BE2C (cell line): ENCODE results near the gene KCNK15.
A peak's percentile ranks its signal among the peaks of the same experiment; 100 is the strongest.

Experiments
- DNase-seq: peaks from one replicate; pipeline ENCODE4 v3.0.0-alpha.2; 2020
- H3K27me3 ChIP-seq: fragments of 250-450 bp; sonication (Bioruptor Pico); 2 replicates; pipeline ENCODE4 v1.5.1; 2020; ENCODE audit warnings: mild to moderate bottlenecking
- H3K36me3 ChIP-seq: fragments of 250-450 bp; sonication (Bioruptor Pico); 2 replicates; pipeline ENCODE4 v1.5.1; 2020; ENCODE audit warnings: mild to moderate bottlenecking
- H3K4me1 ChIP-seq: fragments of 250-450 bp; sonication (Bioruptor Pico); 2 replicates; pipeline ENCODE4 v1.5.1; 2020
- H3K4me3 ChIP-seq: 2 replicates; pipeline ENCODE4 v1.5.1; 2011; ENCODE audit warnings: low read depth, low read length
- H3K9me3 ChIP-seq: fragments of 250-450 bp; sonication (Bioruptor Pico); 2 replicates; pipeline ENCODE4 v1.5.1; 2020
- CTCF ChIP-seq: IDR thresholded peaks from 2 replicates; pipeline ENCODE4 v1.5.1; 2012; ENCODE audit warnings: mild to moderate bottlenecking, low read depth, low read length

The KCNK15 gene

GRCh38 chr20:44769481-44769863 lies 23.8 kb downstream of the KCNK15 start:
- no peak for TF ChIP-seq CTCF
- Histone ChIP-seq H3K4me1 (no peaks in the 10 kb centered on the region; the same call in 1 of the 2 replicates), H3K9me3 (no peaks in the 10 kb centered on the region), H3K36me3 (no peaks in the 10 kb centered on the region), H3K27me3 (no peaks in the 10 kb centered on the region), H3K4me3 (no peak overlapping the region)
- DNase-seq, result no peak

GRCh38 chr20:44770484-44771171 lies 25.0 kb downstream of the KCNK15 start:
- Histone ChIP-seq H3K4me3 (no peak overlapping the region), H3K36me3 (no peaks in the 10 kb centered on the region), H3K9me3 (no peaks in the 10 kb centered on the region), H3K27me3 (no peaks in the 10 kb centered on the region), H3K4me1 (no peaks in the 10 kb centered on the region; the same call in 1 of the 2 replicates)
- peak; percentile 51 for DNase-seq
- TF ChIP-seq CTCF, result no peak

- TF ChIP-seq CTCF, result no peak
- Histone ChIP-seq H3K9me3 (no peaks in the 10 kb centered on the region), H3K27me3 (no peaks in the 10 kb centered on the region), H3K4me1 (no peaks in the 10 kb centered on the region; the same call in 1 of the 2 replicates), H3K36me3 (no peaks in the 10 kb centered on the region), H3K4me3 (no peak overlapping the region)
- no peak for DNase-seq
Measured at GRCh38 chr20:44771172-44771535, 25.5 kb downstream of the KCNK15 start.

GRCh38 chr20:44772636-44773035 lies 27.0 kb downstream of the KCNK15 start:
- no peak for TF ChIP-seq CTCF
- no peak for DNase-seq
- no peak overlapping the region for H3K4me3 ChIP-seq
- H3K9me3 ChIP-seq, result no peaks in the 10 kb centered on the region
- H3K27me3 ChIP-seq, result no peaks in the 10 kb centered on the region
- no peaks in the 10 kb centered on the region; the same call in 1 of the 2 replicates for H3K4me1 ChIP-seq
- H3K36me3 ChIP-seq, result no peaks in the 10 kb centered on the region

GRCh38 chr20:44773070-44773829 lies 27.6 kb downstream of the KCNK15 start:
- no peak for DNase-seq
- Histone ChIP-seq H3K36me3 (no peaks in the 10 kb centered on the region), H3K27me3 (no peaks in the 10 kb centered on the region), H3K4me3 (no peak overlapping the region), H3K4me1 (no peaks in the 10 kb centered on the region; the same call in 1 of the 2 replicates), H3K9me3 (no peaks in the 10 kb centered on the region)
- TF ChIP-seq CTCF, result no peak

- no peaks in the 10 kb centered on the region for H3K9me3 ChIP-seq
- TF ChIP-seq CTCF, result no peak
- no peaks in the 10 kb centered on the region for H3K27me3 ChIP-seq
- H3K36me3 ChIP-seq, result no peaks in the 10 kb centered on the region
- no peak for DNase-seq
- H3K4me1 ChIP-seq, result no peaks in the 10 kb centered on the region
- H3K4me3 ChIP-seq, result no peak overlapping the region
Measured at GRCh38 chr20:44776980-44777379, 31.3 kb downstream of the KCNK15 start.
